Fibroblast of skin of right biceps (primary cell): Measurements from ENCODE around the gene BPIFB6.

Source experiments
- DNase-seq: peaks from one replicate; pipeline ENCODE4 v3.0.0-alpha.2; 2013

Gene BPIFB6

DNA sequence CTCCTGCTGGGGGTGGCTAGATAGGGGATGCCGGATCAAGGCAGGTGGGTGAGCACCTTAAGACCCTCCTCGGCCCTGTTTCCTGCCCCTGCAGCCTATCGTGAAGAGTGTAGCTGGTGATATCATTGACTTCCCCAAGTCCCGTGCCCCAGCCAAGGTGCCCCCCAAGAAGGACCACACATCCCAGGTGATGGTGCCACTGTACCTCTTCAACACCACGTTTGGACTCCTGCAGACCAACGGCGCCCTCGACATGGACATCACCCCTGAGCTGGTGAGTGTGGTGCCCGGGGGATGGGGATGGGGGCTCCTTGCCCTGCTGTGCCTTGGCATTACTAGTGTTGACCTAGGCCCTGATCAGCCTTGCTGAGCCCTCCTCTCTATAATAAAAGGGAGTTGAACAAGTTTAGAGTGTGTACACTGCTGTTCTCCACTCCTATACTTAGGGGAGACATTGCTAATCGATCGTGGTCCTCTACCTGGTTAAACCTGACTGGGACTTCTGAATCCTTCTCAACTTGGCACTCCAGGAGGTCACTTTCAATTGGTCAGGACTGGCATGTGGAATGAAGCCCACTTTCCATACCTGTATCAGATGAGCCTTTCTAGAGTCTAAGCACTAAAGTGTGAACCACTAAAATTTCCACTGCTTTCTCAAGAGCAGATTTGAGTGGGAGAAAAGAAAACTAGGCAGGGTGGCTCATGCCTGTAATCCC lies 33.3 kb downstream of the BPIFB6 start:
- no peak for DNase-seq

DNA sequence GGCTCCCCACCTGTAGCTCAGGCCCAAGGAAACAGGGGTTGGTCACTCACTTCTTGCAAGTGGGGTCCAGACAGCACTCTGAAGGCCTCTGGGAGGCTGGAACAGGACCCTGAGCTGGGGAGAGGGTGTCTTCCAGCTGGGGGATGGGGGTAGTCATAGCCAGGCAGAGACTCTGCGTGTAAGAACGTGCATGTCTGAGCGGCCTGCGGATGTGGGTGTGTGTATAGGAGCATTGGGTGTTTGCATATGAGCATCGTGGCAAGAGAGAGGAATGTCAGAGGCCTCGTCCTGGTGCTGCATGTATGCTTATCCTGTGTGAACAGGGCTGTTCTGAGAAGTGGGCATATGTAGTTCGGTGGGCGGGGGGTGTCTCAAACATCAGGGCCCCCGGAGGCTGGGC lies 34.3 kb downstream of the BPIFB6 start:
- no peak for DNase-seq

DNA sequence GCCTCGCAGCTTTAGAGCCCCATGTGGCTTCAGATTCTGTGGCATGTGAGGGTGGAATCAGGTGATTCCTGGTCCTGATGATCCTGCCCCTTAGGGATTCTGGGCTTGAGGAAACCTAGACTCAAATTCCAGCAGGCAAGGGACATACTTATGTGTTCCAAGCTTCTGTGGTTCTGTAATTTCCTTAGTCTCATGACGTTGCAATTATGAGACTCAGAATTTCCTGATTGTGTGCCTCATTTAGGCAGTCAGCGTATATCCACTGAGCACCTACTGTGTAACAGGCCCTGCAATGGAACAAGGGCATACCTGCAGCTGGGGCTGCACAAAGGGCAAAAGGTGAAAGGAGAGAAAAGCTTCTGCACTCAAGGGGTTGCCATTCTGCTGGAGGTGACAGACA lies 36.4 kb downstream of the BPIFB6 start:
- DNase-seq = no peak

DNA sequence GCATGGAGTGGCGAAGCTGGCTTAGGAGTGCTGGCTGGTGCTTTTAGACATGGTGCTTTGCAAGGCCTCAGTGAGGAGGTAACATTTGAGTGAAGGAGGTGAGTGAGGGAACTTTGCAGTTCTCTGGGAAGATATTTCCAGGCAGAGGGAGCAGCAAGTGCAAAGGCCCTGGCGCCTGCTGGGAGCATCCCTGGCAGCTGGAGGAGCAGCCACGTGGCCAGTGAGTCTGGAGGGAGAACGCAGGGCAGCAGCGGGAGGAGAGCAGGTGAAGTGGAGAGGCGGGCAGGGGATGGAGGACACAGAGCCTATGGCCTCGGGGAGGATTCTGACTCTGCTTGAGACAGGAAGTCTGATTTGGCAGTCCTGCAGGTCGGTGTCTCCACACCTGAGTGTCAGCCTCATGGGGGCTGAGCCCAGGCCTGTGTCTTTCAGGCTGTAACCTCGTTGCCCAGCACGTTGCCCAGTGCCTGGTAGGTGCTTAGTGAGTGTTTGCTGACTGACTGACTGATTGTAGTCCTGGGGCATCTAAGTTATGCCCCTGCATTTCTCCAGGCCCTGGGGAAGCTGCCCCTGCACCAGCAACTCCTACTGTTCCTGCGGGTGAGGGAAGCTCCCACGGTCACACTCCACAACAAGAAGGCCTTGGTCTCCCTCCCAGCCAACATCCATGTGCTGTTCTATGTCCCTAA lies 36.9 kb downstream of the BPIFB6 start:
- DNase-seq = no peak

DNA sequence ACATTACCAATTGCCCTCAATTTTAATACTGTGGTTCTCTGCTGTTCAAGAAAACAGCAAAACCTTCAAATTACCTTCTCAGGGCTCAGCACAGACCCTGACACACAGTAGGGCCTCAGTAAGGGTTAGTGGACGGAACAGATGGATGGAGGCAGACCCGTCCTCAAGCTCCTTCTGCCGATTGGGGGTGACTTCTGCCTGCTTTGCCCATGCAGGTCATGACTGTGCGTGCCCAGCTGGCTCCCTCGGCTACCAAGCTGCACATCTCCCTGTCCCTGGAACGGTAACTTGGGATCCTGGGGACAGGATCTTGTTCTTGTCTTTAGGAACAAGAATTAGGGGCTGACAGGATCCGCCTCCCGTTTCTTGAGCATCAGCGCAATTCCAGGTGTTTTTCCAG lies 38.2 kb downstream of the BPIFB6 start:
- no peak for DNase-seq

DNA sequence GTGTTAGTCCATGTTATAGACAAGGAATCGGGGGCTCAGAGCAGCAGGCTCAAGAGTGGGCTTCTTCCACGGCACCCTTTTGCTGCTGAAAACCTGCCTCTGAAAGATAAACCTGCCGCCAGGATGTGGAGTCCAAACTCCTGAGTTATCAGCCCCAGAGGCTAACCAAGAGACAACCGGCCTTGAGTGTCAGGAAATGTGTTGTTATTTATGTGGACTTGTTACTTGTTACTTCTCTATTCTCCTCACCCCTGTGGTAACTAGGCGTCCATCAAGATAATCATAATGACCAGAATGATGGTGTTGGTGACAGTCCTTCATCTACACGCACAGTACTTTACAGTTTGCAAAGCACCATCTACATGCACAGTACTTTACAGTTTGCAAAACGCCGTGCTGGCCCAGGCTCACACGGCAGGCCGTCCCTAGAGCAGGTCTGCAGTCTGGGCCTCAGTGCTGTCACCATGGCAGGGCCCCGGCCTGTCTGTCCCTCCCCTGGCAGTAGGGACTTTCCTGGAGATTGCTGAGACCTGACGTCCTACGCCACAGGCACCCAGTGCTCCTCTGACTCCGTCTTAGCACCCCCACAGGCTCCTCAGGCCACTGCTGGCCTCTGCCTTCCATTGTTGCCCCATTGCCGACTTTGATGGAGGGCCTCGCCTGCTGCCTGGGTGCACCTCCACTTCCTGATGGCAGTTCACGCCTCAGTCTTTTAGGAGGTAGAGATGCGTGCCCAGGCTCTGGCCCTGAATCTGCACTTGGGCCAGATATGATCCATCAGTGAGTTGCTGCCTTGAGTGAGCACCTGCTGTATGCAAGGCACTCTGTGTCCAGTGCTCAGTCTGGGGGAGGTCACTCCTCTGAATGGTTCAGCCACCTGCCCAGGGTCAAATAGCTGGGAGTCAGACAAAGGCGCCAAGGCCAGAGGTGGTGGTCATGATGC lies 38.9 kb downstream of the BPIFB6 start:
- no peak for DNase-seq

GRCh38 chr20:33071198-33071597 lies 39.8 kb downstream of the BPIFB6 start:
- DNase-seq = no peak

GRCh38 chr20:33072362-33072761 lies 40.9 kb downstream of the BPIFB6 start:
- no peak for DNase-seq

- DNase-seq = no peak
Measured at GRCh38 chr20:33072813-33073212, 41.4 kb downstream of the BPIFB6 start.

GRCh38 chr20:33074675-33075074 lies 43.2 kb downstream of the BPIFB6 start:
- DNase-seq = no peak

DNA sequence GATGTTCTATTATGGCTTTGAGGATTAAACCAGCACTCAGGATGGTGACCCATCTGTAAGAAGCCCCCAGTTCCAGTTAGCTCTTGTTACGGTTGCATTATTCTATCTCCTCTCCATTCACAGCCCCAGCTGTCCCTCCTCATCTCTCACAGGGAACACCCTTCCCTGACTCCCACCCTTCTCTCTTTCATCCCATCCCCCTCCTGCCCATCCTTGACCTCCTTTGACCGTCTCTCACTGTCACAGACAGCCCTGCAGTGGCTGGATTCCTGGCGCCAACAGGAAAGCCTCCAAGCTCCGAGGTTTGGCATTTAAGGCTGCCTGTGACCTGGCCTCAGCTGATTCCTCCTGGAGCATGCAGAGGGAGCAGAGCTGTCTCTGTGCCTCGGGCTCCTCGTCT lies 43.8 kb downstream of the BPIFB6 start:
- no peak for DNase-seq

DNA sequence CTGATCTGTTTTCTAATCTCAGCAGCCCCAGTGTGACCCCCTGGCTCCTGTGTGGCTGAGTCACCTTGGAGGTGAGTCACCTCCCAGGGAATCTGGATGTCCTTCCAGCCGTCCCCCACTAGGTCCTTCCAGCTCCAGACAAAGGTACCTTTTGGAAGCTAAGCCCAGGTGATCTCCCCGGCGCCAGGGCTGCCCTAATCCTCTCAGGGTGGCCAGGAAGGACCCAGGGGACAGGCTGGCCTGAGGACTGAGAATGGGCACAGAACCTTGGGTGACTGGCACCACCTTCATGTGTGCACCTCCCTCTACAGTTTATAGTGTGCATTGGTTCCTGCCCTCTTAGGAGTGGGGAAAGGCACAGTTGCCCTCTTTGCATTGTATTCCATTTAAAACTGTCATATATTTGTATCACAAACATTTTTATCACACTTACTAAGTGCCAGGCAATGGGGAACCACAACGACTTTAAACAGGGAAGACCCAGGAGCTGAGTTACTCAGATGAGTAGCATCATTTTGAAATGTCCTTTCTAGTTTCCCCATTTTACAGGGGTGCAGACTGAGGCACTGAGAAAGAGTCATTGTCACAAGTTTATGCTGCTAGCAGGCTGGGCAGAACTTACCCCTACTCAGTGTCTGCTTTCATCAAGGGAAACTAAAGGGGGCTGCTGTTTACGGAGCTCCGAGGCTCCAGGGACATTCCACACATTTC lies 45.4 kb downstream of the BPIFB6 start:
- peak; percentile 10 for DNase-seq

DNA sequence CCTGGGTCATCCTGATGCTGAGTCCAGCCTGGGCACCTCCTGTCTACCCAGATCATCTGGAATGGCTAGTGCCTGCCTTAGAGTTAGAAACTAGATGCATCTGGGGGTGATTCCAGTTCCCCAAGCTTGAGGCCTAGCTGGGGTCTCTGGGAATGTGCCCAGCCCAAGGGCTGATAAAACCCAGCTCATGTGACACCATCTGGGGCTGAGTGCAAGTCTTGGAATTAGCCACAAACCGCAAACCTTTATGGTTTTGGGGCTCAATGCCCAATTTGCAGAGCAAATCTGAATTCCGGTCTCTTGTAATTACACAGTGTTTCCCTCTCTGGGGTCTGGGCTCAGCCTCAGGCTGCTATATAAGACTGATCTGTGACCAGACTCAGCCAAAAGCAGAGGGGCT lies 47.8 kb downstream of the BPIFB6 start, which contains the start of gene BPIFB4:
Gene BPIFB4 (plus strand): TSS at position 385 of the 400 bp plus-strand sequence. CDS start 1,884 bp downstream, outside the sequence.
- DNase-seq = peak; percentile 57

DNA sequence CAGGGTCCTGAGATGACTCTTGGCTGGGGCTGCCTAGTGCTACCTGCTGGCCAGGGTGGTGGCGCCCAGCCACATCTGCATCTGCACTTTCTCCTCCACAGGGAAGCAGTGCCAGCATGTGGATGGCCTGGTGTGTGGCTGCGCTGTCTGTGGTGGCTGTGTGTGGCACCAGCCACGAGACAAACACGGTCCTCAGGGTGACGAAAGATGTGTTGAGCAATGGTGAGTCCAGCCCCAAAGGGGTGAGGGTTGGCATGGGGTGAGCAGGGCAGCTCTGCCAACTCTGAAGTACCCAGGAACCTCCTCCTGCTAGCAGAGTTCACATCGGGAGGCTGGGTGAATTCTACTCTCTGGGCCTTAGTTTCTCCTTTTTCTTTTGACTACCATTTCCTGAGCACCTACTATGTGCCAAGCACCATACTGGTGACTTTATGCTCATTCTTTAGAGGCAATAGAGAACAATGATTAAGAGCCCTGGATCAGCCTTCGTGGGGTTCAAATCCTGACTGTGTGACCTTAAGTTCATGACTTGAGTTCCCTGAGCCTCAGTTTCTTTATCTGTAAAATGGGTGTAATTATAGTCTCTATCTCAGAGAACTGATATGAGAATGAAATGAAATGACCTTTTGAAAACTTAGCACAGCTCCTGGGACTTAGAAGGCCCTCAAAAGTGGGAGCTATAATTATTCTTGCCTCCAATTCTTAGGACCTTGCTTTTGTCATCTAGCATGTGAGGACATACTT lies 50.1 kb downstream of the BPIFB6 start:
- DNase-seq = no peak

DNA sequence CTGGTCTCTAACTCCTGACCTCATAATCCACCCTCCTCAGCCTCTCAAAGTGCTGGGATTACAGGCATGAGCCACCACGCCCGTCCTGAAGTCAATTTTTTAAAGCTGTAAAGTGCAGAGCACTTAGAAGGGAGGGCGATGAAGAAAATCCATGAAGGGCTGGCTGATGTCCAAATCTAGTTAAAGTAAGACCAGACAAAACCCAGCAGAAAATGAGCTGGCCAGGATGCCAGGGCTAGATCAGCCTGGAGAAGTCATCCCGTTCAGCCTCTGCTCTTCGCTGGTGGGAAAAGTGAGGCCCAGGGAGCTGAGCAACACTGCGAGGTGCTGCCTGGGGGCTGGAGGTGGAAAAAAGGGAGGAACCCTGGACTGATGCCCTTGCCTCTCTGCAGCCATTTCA lies 51.1 kb downstream of the BPIFB6 start:
- no peak for DNase-seq

DNA sequence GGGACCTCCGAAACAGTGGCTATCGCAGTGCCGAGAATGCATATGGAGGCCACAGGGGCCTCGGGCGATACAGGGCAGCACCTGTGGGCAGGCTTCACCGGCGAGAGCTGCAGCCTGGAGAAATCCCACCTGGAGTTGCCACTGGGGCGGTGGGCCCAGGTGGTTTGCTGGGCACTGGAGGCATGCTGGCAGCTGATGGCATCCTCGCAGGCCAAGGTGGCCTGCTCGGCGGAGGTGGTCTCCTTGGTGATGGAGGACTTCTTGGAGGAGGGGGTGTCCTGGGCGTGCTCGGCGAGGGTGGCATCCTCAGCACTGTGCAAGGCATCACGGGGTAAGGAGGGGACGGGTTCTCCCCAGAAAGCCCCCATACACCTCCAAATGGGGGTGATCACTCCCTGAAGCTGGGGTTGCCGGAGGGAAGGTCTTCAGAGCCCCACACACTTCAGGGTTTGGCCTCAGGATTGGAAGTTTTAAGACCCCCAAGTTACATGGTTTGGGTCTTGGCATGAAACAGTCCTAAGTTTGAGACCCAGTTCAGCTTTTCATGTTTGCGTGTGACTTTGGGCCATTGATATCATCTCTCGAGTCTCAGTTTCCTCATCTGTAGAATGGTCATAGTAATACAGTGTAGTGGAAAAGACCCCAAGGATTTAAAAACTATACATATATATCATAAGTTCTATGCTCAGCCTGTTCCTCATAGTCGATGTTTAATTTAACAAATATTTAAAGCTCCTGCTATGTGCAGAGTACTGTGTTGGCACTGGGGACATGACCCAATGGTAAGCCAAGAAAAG lies 52.3 kb downstream of the BPIFB6 start:
- DNase-seq = no peak

DNA sequence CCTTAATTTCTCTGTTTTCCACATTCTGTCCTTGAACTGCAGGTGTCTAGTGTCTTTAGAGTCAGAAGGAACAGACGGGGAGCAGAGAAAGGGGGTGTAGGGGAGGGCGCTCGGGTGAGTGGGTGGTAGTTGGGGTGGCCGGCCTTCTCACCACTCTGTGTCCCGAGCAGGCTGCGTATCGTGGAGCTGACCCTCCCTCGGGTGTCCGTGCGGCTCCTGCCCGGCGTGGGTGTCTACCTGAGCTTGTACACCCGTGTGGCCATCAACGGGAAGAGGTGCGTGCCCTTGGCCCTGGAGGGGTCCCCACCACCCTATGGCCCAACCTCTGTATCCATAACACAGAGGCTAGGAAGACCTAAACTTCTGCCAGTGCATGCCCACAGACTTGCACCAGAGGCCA lies 53.3 kb downstream of the BPIFB6 start:
- no peak for DNase-seq

GRCh38 chr20:33086052-33086722 lies 54.7 kb downstream of the BPIFB6 start:
- no peak for DNase-seq

GRCh38 chr20:33091147-33091546 lies 59.7 kb downstream of the BPIFB6 start:
- no peak for DNase-seq

GRCh38 chr20:33091693-33092092 lies 60.2 kb downstream of the BPIFB6 start:
- DNase-seq = no peak

GRCh38 chr20:33092361-33092760 lies 60.9 kb downstream of the BPIFB6 start:
- DNase-seq = no peak
